K562 (cell line): ENCODE results near the gene S100P. TPM values are rescaled to one million over a fixed set of nuclear protein-coding genes. Genes with fewer than 3 reads are reported as not detected.

ENCODE experiments used
- CBX3 ChIP-seq, 2 experiments: IDR thresholded peaks; 1 replicate in 1 of 2; 2 replicates in 1 of 2; pipeline ENCODE4 v1.6.1; 2012; ENCODE audit warnings: inconsistent platforms in 2 of 2, low read length in 2 of 2, borderline replicate concordance in 1 of 2, control low read depth in 1 of 2
- MEF2A ChIP-seq: IDR thresholded peaks from 2 replicates; pipeline ENCODE4 v1.6.1; 2011; ENCODE audit warnings: low read depth, mild to moderate bottlenecking, low read length, moderate library complexity; ENCODE audit not compliant: control insufficient read depth
- PHF8 ChIP-seq: fragments of 200-600 bp; sonication (generic); IDR thresholded peaks from 2 replicates; pipeline ENCODE4 v1.6.1; 2012; ENCODE audit warnings: mixed run types, mild to moderate bottlenecking, inconsistent platforms, low read length, moderate library complexity, borderline replicate concordance
- PML ChIP-seq: IDR thresholded peaks from 2 replicates; pipeline ENCODE4 v1.6.1; 2012; ENCODE audit warnings: low read length, inconsistent platforms
- RBFOX2 ChIP-seq: fragments of 200-400 bp; formaldehyde crosslinking; IDR thresholded peaks from 2 replicates; pipeline ENCODE4 v1.6.1; 2017; ENCODE audit warnings: low read depth, mild to moderate bottlenecking, low read length, moderate library complexity
- polyA plus RNA-seq, 8 experiments: library from polyadenylated mRNA; depleted of rRNA in 4 of 8; stranded (reverse) in 5 of 8; unstranded in 3 of 8; fragments of >200 nt; fragmentation: Nextera tagmentation in 2 of 8; fragmentation: Illumina TruSeq in 1 of 8; extraction: Ambion mirVana in 2 of 8; extraction: Trizol in 1 of 8; gene quantifications; 2 replicates each; pipeline versions ENCODE4 v1.2.1 to v1.2.3, GENCODE V29; 2011 to 2014; ENCODE audit warnings: inconsistent platforms in 1 of 8, missing spikeins in 1 of 8
- total RNA-seq, 7 experiments: library from RNA; depleted of rRNA in 6 of 7; stranded (reverse); fragments of >200 nt in 6 of 7; fragmentation: Illumina TruSeq in 2 of 7; extraction: Trizol in 2 of 7; gene quantifications; 2 replicates each; pipeline versions ENCODE4 v1.2.1 to v1.2.3, GENCODE V29; 2011 to 2021; ENCODE audit warnings: low replicate concordance in 1 of 7
- TF ChIP-seq, protein P1 (sequence below): fragments of 450-650 bp; IDR thresholded peaks from 2 replicates; pipeline ENCODE4 v1.6.1; 2016; ENCODE audit warnings: mild to moderate bottlenecking, moderate library complexity
- TF ChIP-seq, protein P2 (sequence below), 2 experiments: fragments of 450-650 bp; conservative IDR thresholded peaks; 2 replicates each; pipeline ENCODE4 v1.6.1; 2017; ENCODE audit warnings: mild to moderate bottlenecking in 2 of 2, moderate library complexity in 2 of 2
- TF ChIP-seq, protein P3 (sequence below): fragments of 450-650 bp; IDR thresholded peaks from 2 replicates; pipeline ENCODE4 v1.6.1; 2018; ENCODE audit not compliant: partially characterized antibody

The S100P gene
- total and polyA plus RNA-seq, 9 of the 15 experiments (the other 6 are each of a cell fraction or from before 2014, with no cell fraction given) = 4.1 to 23.8 (median 7.5) TPM

DNA sequence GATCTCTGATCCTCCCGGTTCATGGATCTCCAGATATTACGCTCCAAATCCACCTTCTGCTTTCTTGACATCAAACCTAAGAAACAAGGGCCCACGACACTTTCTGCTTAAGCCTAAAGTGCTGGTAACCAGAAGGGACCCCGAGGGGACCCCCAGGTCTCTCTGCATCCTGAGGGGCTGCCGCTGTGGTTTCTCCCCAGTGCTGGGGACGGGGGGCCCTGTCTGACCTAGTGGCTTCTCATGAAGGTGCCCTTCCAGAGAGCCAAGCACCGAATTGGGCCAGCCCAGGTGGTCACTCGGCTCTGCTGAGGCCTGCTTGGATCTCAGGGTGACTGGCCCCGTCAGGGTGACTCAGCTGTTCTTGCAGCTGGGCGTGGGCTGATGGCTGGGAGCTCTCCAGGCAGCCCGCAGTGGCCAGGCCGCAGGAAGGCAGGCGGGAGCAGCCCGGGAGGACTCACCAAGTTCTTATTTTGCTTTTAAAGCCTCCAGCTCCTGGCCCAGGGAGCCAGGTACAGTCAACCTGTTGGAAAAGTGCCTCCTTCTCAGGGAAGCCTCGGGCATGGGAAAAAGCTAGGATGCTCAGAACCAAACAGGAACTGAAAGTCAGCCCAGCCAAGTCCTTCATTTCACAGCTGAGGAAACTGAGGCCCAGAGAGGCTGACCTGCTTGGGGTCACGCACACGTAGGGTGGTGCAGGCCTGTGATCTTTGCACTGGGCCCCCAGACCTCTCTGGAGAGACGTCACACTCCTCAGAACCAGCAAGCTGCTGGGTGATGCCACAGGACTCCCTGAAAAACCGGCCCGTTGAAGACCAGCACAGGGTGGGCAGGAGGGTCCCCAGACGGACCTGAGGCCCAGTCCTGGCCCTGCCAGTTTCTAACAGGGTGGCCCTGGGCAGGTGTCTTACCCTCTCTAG lies 39.0 kb downstream of the S100P start (continued):
- TF ChIP-seq, protein P1, sequence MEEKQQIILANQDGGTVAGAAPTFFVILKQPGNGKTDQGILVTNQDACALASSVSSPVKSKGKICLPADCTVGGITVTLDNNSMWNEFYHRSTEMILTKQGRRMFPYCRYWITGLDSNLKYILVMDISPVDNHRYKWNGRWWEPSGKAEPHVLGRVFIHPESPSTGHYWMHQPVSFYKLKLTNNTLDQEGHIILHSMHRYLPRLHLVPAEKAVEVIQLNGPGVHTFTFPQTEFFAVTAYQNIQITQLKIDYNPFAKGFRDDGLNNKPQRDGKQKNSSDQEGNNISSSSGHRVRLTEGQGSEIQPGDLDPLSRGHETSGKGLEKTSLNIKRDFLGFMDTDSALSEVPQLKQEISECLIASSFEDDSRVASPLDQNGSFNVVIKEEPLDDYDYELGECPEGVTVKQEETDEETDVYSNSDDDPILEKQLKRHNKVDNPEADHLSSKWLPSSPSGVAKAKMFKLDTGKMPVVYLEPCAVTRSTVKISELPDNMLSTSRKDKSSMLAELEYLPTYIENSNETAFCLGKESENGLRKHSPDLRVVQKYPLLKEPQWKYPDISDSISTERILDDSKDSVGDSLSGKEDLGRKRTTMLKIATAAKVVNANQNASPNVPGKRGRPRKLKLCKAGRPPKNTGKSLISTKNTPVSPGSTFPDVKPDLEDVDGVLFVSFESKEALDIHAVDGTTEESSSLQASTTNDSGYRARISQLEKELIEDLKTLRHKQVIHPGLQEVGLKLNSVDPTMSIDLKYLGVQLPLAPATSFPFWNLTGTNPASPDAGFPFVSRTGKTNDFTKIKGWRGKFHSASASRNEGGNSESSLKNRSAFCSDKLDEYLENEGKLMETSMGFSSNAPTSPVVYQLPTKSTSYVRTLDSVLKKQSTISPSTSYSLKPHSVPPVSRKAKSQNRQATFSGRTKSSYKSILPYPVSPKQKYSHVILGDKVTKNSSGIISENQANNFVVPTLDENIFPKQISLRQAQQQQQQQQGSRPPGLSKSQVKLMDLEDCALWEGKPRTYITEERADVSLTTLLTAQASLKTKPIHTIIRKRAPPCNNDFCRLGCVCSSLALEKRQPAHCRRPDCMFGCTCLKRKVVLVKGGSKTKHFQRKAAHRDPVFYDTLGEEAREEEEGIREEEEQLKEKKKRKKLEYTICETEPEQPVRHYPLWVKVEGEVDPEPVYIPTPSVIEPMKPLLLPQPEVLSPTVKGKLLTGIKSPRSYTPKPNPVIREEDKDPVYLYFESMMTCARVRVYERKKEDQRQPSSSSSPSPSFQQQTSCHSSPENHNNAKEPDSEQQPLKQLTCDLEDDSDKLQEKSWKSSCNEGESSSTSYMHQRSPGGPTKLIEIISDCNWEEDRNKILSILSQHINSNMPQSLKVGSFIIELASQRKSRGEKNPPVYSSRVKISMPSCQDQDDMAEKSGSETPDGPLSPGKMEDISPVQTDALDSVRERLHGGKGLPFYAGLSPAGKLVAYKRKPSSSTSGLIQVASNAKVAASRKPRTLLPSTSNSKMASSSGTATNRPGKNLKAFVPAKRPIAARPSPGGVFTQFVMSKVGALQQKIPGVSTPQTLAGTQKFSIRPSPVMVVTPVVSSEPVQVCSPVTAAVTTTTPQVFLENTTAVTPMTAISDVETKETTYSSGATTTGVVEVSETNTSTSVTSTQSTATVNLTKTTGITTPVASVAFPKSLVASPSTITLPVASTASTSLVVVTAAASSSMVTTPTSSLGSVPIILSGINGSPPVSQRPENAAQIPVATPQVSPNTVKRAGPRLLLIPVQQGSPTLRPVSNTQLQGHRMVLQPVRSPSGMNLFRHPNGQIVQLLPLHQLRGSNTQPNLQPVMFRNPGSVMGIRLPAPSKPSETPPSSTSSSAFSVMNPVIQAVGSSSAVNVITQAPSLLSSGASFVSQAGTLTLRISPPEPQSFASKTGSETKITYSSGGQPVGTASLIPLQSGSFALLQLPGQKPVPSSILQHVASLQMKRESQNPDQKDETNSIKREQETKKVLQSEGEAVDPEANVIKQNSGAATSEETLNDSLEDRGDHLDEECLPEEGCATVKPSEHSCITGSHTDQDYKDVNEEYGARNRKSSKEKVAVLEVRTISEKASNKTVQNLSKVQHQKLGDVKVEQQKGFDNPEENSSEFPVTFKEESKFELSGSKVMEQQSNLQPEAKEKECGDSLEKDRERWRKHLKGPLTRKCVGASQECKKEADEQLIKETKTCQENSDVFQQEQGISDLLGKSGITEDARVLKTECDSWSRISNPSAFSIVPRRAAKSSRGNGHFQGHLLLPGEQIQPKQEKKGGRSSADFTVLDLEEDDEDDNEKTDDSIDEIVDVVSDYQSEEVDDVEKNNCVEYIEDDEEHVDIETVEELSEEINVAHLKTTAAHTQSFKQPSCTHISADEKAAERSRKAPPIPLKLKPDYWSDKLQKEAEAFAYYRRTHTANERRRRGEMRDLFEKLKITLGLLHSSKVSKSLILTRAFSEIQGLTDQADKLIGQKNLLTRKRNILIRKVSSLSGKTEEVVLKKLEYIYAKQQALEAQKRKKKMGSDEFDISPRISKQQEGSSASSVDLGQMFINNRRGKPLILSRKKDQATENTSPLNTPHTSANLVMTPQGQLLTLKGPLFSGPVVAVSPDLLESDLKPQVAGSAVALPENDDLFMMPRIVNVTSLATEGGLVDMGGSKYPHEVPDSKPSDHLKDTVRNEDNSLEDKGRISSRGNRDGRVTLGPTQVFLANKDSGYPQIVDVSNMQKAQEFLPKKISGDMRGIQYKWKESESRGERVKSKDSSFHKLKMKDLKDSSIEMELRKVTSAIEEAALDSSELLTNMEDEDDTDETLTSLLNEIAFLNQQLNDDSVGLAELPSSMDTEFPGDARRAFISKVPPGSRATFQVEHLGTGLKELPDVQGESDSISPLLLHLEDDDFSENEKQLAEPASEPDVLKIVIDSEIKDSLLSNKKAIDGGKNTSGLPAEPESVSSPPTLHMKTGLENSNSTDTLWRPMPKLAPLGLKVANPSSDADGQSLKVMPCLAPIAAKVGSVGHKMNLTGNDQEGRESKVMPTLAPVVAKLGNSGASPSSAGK = peak; percentile 87
- no peak for TF ChIP-seq PML
- TF ChIP-seq RBFOX2 = peak; percentile 90
- TF ChIP-seq, protein P2, sequence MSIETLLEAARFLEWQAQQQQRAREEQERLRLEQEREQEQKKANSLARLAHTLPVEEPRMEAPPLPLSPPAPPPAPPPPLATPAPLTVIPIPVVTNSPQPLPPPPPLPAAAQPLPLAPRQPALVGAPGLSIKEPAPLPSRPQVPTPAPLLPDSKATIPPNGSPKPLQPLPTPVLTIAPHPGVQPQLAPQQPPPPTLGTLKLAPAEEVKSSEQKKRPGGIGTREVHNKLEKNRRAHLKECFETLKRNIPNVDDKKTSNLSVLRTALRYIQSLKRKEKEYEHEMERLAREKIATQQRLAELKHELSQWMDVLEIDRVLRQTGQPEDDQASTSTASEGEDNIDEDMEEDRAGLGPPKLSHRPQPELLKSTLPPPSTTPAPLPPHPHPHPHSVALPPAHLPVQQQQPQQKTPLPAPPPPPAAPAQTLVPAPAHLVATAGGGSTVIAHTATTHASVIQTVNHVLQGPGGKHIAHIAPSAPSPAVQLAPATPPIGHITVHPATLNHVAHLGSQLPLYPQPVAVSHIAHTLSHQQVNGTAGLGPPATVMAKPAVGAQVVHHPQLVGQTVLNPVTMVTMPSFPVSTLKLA (conservative IDR thresholded peaks at IDR 0.05) = peak in 1 of 2 experiments; percentile 35; a peak in 1 of 4 replicates
- peak in 1 of 2 experiments; percentile 29; a peak in 1 of 3 replicates for TF ChIP-seq CBX3 (IDR thresholded peaks at IDR 0.05; ENCODE audit: borderline replicate concordance in 1 of 2, low read length in 2 of 2)
- TF ChIP-seq, protein P3, sequence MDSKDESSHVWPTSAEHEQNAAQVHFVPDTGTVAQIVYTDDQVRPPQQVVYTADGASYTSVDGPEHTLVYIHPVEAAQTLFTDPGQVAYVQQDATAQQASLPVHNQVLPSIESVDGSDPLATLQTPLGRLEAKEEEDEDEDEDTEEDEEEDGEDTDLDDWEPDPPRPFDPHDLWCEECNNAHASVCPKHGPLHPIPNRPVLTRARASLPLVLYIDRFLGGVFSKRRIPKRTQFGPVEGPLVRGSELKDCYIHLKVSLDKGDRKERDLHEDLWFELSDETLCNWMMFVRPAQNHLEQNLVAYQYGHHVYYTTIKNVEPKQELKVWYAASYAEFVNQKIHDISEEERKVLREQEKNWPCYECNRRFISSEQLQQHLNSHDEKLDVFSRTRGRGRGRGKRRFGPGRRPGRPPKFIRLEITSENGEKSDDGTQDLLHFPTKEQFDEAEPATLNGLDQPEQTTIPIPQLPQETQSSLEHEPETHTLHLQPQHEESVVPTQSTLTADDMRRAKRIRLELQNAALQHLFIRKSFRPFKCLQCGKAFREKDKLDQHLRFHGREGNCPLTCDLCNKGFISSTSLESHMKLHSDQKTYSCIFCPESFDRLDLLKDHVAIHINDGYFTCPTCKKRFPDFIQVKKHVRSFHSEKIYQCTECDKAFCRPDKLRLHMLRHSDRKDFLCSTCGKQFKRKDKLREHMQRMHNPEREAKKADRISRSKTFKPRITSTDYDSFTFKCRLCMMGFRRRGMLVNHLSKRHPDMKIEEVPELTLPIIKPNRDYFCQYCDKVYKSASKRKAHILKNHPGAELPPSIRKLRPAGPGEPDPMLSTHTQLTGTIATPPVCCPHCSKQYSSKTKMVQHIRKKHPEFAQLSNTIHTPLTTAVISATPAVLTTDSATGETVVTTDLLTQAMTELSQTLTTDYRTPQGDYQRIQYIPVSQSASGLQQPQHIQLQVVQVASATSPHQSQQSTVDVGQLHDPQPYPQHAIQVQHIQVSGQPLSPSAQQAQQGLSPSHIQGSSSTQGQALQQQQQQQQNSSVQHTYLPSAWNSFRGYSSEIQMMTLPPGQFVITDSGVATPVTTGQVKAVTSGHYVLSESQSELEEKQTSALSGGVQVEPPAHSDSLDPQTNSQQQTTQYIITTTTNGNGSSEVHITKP = peak; percentile 34
- TF ChIP-seq MEF2A = no peak
- peak; percentile 48; the same call in 1 of the 2 replicates for TF ChIP-seq PHF8
